ENCODE data around the gene PLOD3. TPM values are rescaled to one million over a fixed set of nuclear protein-coding genes. Genes with fewer than 3 reads are reported as not detected.
"Not testable (repeated sequence)": the region's sequence is repeated elsewhere in the genome, so short reads cannot be mapped to it uniquely, and the experiment has no call there.

Gene PLOD3
- total RNA-seq (2014; rRNA removed; shearing (Covaris generic)), result 9.2 and 12.1 TPM in 2 replicates
- total RNA-seq (2022), result 25.0 and 30.5 TPM in 2 replicates
- percentile 38 among the genes with signal in this experiment for Bru-seq, nascent RNA
- BruChase-seq, experiment 1, labeled RNA remaining after a 6-hour chase, result percentile 55 among the genes with signal in this experiment
- BruChase-seq, experiment 2, labeled RNA remaining after a 2-hour chase, result percentile 52 among the genes with signal in this experiment
- long read RNA-seq, transcript PLOD3-201 (19 exons, 2,920 nt), result major isoform, 11 of 19 reads
- long read RNA-seq, partial matches to known transcripts, result 3 of 19 reads
- long read RNA-seq, other reads (novel, unspliced or antisense), result 5 of 19 reads

GRCh38 chr7:101217388-101218235 is at the start of gene PLOD3, which contains the start of gene ZNHIT1:
Gene PLOD3 (minus strand): TSS chr7:101217581. CDS start chr7:101217274, 307 bp downstream.
Gene ZNHIT1 (plus strand): TSS chr7:101218165. CDS start chr7:101218196, 31 bp downstream.
- TF ChIP-seq CTCF (conservative IDR thresholded peaks at IDR 0.05; ENCODE audit: low read length), result 0 out of 2 replicates have a peak, but pooled peaks have one; percentile 6
- TF ChIP-seq EZH2phosphoT487 (IDR thresholded peaks at IDR 0.05; ENCODE audit: borderline replicate concordance, low read depth, low read length), result no peak
- Histone ChIP-seq H3K27ac (ENCODE audit: low read depth, low read length, poor library complexity, severe bottlenecking) (peak within 1 kb of the TSS; percentile 48), H3K4me1 (ENCODE audit: insufficient read depth, low read length, poor library complexity, severe bottlenecking) (peaks cover 18% of the 10 kb centered on the region), H3K79me2 (ENCODE audit: insufficient read depth, low read depth, low read length) (no peaks in the 10 kb centered on the region), H3K4me3 (ENCODE audit: low read depth, low read length, poor library complexity, severe bottlenecking) (peak within 1 kb of the TSS; percentile 95), H3K9me2 (ENCODE audit: insufficient read depth, low read length) (no peaks in the 10 kb centered on the region), H3K9me3 (ENCODE audit: low read length) (no peaks in the 10 kb centered on the region), H3K4me2 (ENCODE audit: low read length) (peak within 1 kb of the TSS; percentile 100), H3K36me3 (ENCODE audit: insufficient read depth, low read length) (no peaks in the 10 kb centered on the region), H4K20me1 (ENCODE audit: insufficient read depth, low read length) (no peaks in the 10 kb centered on the region), H2AFZ (ENCODE audit: low read length) (peak within 1 kb of the TSS; percentile 98)
- peak; percentile 99 for DNase-seq (ENCODE audit: low spot score)
- CTCF ChIA-PET (ENCODE audit: unreplicated experiment), result interaction anchor here (0.6 to 1.1 kb wide), 3 partner anchors 11 to 26 kb away, joined by 3 to 8 read pairs (median 6); no protein-coding TSS in a partner anchor
- intact Hi-C loops (cut with micrococcal nuclease; ENCODE audit: unreplicated experiment), result loop anchor here (2.0 kb wide), 1 partner anchor 27 kb away; the partner anchor contains the start of gene FIS1
- POLR2A ChIA-PET, result interaction anchor here (0.6 to 1.5 kb wide), 12 partner anchors 15 to 641 kb away, joined by 3 to 6 read pairs (median 4); partner anchors contain the start of gene FIS1
- BruUV-seq (replicated peaks), result no TSS peak

GRCh38 chr7:101265622-101266516 is 48.5 kb upstream of the PLOD3 start:
- CTCF ChIA-PET (ENCODE audit: unreplicated experiment), result interaction anchor here (1.1 kb wide), 1 partner anchor 17 kb away, joined by 3 read pairs; no protein-coding TSS in a partner anchor
- Histone ChIP-seq H3K9me3 (ENCODE audit: low read length) (no peaks in the 10 kb centered on the region), H3K27ac (ENCODE audit: low read depth, low read length, poor library complexity, severe bottlenecking) (no peak overlapping the region), H2AFZ (ENCODE audit: low read length) (no peak overlapping the region), H3K9me2 (ENCODE audit: insufficient read depth, low read length) (no peaks in the 10 kb centered on the region), H4K20me1 (ENCODE audit: insufficient read depth, low read length) (no peaks in the 10 kb centered on the region), H3K36me3 (ENCODE audit: insufficient read depth, low read length) (no peaks in the 10 kb centered on the region), H3K4me3 (ENCODE audit: low read depth, low read length, poor library complexity, severe bottlenecking) (no peak overlapping the region), H3K79me2 (ENCODE audit: insufficient read depth, low read depth, low read length) (no peaks in the 10 kb centered on the region), H3K4me2 (ENCODE audit: low read length) (no peak overlapping the region), H3K4me1 (ENCODE audit: insufficient read depth, low read length, poor library complexity, severe bottlenecking) (no peaks in the 10 kb centered on the region)
- POLR2A ChIA-PET, result interaction anchor here (0.6 kb wide), 2 partner anchors 55 to 124 kb away, joined by 3 to 6 read pairs; no protein-coding TSS in a partner anchor
- no peak for TF ChIP-seq CTCF (conservative IDR thresholded peaks at IDR 0.05; ENCODE audit: low read length)
- TF ChIP-seq EZH2phosphoT487 (IDR thresholded peaks at IDR 0.05; ENCODE audit: borderline replicate concordance, low read depth, low read length), result no peak
- intact Hi-C loops (cut with micrococcal nuclease; ENCODE audit: unreplicated experiment), result no loop called here
- no TSS peak for BruUV-seq (replicated peaks)
- no peak for DNase-seq (ENCODE audit: low spot score)

- intact Hi-C loops (cut with micrococcal nuclease; ENCODE audit: unreplicated experiment); H3K79me2 ChIP-seq (ENCODE audit: insufficient read depth, low read depth, low read length); H3K9me3 ChIP-seq (ENCODE audit: low read length); DNase-seq (ENCODE audit: low spot score); H3K4me3 ChIP-seq (ENCODE audit: low read depth, low read length, poor library complexity, severe bottlenecking); H3K27ac ChIP-seq (ENCODE audit: low read depth, low read length, poor library complexity, severe bottlenecking); H3K4me1 ChIP-seq (ENCODE audit: insufficient read depth, low read length, poor library complexity, severe bottlenecking); H4K20me1 ChIP-seq (ENCODE audit: insufficient read depth, low read length); POLR2A ChIA-PET; CTCF ChIA-PET (ENCODE audit: unreplicated experiment); H3K36me3 ChIP-seq (ENCODE audit: insufficient read depth, low read length); H3K9me2 ChIP-seq (ENCODE audit: insufficient read depth, low read length); BruUV-seq (replicated peaks); H3K4me2 ChIP-seq (ENCODE audit: low read length); H2AFZ ChIP-seq (ENCODE audit: low read length): not testable (repeated sequence)
Measured at GRCh38 chr7:101264102-101264706, 46.8 kb upstream of the PLOD3 start.
